Caki2 (cell line): ENCODE measurements around the gene ARHGAP12. TPM values are rescaled to one million over a fixed set of nuclear protein-coding genes. Genes with fewer than 3 reads are reported as not detected.
"Not testable (repeated sequence)": the region's sequence is repeated elsewhere in the genome, so short reads cannot be mapped to it uniquely, and the experiment has no call there.

Source experiments
- DNase-seq: peaks from one replicate; pipeline ENCODE4 v3.0.0-alpha.2; 2015; ENCODE audit warnings: low read depth
- in situ Hi-C: cut with HindIII; loops from 2 replicates; pipeline ENCODE4 v1.10.0; 2016; ENCODE audit warnings: low sequenced_read_pairs, low pct_unique_long_range_greater_than_20kb, mixed read lengths
- total RNA-seq: library from RNA; depleted of rRNA; stranded (reverse); fragments of >200 nt; shearing (Covaris generic); gene quantifications from 2 replicates; pipeline ENCODE4 v1.2.3, GENCODE V29; 2014; ENCODE audit warnings: low replicate concordance

The ARHGAP12 gene
- total RNA-seq, 1 experiment from 2014 or later: 28.0 TPM

- no peak for DNase-seq
- in situ Hi-C loops: no loop called here
These were observed 124.9 kb downstream of the ARHGAP12 start for GRCh38 chr10:31803606-31804351.

DNA sequence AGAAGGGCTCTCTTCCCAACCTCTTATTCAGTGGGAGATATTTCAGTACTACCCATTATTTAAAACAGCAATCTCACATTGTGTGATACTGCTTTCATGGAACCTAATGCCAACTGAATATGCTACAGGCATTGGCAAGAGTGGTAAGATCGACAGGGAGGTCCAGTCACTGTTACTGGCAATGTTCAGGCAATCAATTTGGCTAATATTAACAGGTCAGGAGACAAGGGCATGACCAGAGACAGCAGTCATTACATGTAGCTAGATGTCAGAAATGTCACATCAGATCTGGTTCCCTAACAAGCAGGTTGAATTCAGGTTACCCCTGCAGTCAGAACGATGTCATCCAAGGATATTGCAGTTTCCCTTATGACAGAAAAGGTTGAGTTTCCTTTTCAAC is 129.4 kb downstream of the ARHGAP12 start:
- DNase-seq: no peak
- in situ Hi-C loops: no loop called here

GRCh38 chr10:31792745-31793144 is 135.9 kb downstream of the ARHGAP12 start:
- DNase-seq: no peak
- in situ Hi-C loops: no loop called here

GRCh38 chr10:31789555-31789954 is 139.1 kb downstream of the ARHGAP12 start:
- DNase-seq: no peak
- in situ Hi-C loops: no loop called here

DNA sequence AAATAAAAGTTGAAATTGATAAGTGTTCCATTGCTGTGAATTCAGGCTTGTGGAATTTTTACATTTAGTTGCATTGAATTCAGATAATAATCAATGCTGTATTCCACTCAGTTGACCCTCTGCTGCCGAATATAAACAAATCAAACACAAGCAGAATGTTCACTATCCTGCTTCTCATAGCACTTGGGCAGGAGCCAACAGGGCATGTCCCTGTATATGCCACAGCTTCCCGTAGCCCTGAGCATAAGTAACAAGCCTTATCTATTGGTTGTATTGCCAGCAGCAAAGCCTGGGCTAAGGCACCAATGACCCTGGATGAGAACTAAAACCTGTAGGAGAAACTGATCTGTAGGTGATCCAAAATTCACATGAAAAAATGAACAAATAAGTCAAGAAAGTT is 145.9 kb downstream of the ARHGAP12 start:
- no peak for DNase-seq
- in situ Hi-C loops: no loop called here

GRCh38 chr10:31780717-31781116 is 147.9 kb downstream of the ARHGAP12 start:
- in situ Hi-C loops: no loop called here
- no peak for DNase-seq

DNA sequence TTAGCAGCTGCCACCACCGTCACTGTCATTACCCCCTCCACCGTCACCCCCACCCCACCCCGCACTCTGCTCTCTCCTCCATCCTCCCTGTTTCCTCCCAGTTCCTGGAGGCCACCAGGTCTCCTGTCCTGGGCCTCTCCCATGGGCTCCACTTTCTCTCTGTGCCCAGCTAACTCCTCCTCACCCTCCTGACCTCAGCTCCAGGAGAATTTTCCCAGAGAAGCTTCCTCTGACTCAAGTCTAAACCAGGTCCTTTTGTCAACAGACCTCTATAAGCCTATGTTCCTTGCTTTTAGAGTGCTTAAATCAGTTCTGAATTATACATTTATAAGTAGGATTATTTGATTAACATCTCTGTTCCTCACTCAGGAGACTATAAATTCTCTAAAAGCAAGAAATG is 150.0 kb downstream of the ARHGAP12 start:
- DNase-seq: no peak
- in situ Hi-C loops: no loop called here

- DNase-seq: no peak
- in situ Hi-C loops: no loop called here
These were observed 152.5 kb downstream of the ARHGAP12 start for GRCh38 chr10:31776159-31776558.

DNA sequence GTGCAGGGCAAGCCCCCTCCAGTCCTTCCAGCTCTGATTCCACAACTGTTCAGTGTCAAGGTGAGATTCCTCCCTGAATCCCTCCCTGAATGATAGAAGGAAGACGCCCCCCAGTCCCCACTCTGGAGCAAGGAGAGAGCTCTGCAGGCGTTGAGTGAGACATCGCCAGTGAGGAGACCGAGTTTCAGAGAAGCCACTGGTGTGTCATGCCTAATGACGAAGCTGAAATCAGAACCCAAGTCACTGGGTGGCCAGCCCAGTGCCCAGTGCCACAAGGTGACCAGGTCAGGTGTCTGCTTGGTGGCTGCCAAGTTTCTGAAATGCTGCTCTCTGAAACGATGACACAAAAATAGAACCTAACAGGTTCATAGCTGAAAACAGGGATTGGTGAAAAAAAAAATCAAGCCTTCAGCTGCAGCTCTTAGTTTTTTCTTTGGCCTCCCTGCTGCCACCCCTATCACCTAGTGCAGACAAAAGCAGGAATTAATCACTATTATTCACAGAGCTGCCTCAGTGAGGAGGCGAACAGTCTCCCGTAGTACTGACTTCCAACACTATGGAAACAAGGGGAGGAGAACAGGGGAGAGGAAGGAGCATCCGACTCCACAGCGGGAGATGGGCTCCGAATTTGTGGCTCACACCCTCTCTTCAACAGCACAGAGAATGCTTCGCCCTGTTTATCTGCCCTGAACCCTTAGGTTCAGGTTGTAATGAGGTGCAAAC is 153.5 kb downstream of the ARHGAP12 start:
- in situ Hi-C loops: no loop called here
- no peak for DNase-seq

GRCh38 chr10:31774299-31774900 is 154.2 kb downstream of the ARHGAP12 start:
- in situ Hi-C loops: no loop called here
- no peak for DNase-seq

DNA sequence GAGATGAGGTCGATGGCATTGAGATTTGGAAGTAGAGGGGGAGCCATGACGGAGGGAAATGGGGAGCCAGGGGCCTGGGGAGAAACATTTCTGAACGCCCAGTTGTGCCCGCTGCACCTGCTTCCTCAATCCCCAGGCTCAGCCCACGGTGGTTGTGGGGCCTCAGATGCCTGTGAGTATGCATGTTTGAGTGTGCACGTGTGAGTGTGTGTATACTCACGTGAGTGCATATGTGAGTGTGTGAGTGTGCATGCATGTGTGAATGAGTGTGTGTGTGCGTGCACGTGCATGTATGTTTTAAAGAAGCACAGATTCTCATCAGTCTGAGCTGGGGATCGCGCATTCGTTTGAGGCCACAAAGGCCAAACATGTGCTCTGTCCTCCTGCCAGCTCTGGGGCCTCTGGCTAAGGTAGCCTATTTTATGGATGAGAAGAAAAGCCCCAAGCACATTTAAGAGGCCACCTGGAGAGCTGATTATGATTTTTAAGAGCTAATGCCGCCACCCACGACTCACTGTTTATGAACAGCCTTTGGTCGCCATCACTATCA is 154.8 kb downstream of the ARHGAP12 start:
- no peak for DNase-seq
- in situ Hi-C loops: no loop called here

DNA sequence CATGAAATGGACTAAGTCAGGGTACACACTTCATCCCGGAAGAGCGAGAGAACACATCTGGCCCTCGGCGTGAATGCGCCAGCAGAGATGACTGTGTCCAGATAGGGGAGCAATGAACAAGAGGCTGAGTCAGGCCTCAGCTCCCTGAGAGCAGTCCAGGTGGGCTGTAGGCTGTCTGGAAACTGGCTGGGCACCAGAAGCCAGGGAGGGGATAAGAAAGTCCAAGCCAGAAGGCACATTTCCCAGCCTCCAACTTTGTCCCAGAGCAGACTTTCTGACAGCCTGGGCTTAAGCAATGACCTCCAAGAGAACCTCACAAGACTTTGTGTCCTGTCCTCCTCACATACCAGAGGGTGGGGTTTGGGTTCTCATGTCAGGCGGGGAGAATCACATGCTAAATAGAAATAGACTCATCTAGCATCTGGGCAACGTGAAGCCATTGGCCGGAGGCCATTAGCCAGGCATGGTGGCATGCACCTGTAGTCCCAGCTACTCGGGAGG is 157.2 kb downstream of the ARHGAP12 start:
- no peak for DNase-seq
- in situ Hi-C loops: no loop called here

- in situ Hi-C loops: no loop called here
- DNase-seq: no peak
These were observed 158.2 kb downstream of the ARHGAP12 start for GRCh38 chr10:31770307-31770902.

DNA sequence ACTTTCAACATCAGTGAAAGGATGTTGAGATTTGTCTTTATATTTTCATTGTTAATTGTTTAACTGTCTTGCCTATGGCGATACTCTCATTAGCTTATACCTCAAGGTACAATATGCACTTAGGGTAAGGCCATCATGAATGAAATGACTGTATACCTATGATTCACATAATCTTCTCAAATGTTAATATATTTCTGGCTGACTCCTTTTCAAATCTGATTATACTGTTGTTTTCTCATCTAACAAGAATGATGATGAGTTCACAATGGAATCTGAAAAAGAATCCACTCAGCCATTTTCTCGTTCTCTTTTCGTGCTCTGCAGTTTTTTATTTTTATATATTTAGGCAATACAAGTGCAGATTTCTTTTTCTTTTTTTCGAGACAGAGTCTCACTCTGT is 159.1 kb downstream of the ARHGAP12 start:
- in situ Hi-C loops: no loop called here
- peak; percentile 10 for DNase-seq

GRCh38 chr10:31768935-31769334 is 159.7 kb downstream of the ARHGAP12 start:
- in situ Hi-C loops: not testable (repeated sequence)
- DNase-seq: peak; percentile 32

DNA sequence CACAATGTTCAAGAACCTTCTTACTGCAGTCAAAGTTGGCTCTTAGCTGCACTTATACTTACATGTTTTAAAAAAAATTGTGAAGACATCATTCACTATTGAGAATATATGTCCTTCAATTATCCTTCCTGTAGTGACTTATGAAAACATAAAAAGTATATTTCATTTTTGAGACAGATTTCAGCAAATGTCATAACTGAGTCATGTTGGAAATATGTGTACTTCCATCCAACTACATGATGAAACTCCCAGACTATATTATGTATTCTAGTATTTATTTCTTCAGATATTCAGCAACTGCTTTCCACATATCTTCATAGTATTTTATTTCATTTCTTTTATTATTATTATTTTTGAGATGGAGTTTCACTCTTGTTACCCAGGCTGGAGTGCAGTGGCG is 160.2 kb downstream of the ARHGAP12 start:
- in situ Hi-C loops: no loop called here
- DNase-seq: no peak

DNA sequence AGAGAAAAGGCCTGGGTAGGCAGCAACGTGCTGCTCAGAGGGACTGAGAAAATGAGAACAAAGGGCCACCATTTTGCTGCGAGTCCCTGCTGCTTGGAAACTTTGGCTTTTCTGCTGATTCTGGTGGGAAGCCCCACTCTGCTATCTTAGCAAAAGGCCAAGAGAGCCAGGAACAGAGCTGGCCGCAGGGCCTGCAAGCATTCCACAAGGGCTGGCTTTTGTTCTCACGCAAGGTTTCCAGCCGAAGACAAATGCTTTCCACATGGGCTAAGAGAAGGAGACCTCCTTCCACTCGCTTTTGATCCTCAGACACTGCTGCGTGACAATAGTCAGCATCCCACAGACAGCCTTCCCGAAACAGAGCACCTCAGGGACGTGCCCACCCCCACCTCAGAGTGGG is 163.1 kb downstream of the ARHGAP12 start:
- no peak for DNase-seq
- in situ Hi-C loops: no loop called here

DNA sequence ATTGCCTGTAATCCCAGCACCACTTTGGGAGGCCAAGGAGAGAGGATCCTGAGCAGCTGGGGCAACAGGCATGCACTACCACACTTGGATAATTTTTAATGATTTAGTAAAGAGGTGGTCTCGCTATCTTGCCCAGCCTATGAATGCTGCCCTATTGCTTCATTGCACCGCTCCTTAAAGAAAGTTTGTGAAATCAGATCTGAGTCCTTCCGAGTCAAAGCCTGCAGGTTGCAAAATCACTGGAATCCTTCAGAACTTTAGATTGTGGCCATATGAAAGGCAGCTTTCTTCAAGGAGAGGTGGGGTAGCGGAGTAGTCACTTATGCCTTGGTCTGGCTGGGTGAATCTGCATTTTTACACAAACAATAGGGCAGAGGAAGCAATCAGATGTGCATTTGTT is 166.3 kb downstream of the ARHGAP12 start:
- no peak for DNase-seq
- in situ Hi-C loops: no loop called here

DNA sequence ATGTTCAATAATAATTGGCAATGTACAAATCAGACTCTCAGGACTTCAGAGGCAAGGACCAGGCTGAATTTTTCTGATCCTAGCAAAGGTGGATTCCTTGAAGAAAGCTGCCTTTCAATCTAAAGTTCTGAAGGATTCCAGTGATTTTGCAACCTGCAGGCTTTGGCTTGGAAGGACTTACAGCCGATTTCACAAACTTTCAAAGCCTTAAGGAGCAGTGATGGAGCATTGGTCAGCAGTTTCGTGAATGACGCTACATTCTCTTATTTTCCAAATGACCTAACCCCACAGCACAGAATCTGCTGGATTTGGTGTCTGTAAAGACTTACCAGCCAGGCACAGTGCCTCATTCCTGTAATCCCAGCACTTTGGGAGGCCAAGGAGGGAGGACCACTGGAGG is 167.5 kb downstream of the ARHGAP12 start:
- DNase-seq: no peak
- in situ Hi-C loops: no loop called here
